Fibroblast of gingiva (primary cell): Measurements from ENCODE around the gene SCAMP4.
"Not testable (repeated sequence)": the region's sequence is repeated elsewhere in the genome, so short reads cannot be mapped to it uniquely, and the experiment has no call there.

Experiments used
- DNase-seq: peaks from one replicate; pipeline ENCODE4 v3.0.0-alpha.2; 2011; ENCODE audit warnings: low read depth

Gene SCAMP4

GRCh38 chr19:1882786-1883692 lies 22.2 kb upstream of the SCAMP4 start:
- DNase-seq: no peak

GRCh38 chr19:1883784-1884183 lies 21.4 kb upstream of the SCAMP4 start:
- no peak for DNase-seq

- no peak for DNase-seq
Observed at GRCh38 chr19:1884291-1884718, 20.9 kb upstream of the SCAMP4 start.

- DNase-seq: no peak
Observed at GRCh38 chr19:1884719-1885334, 20.4 kb upstream of the SCAMP4 start.

- peak; percentile 90 for DNase-seq
Observed at GRCh38 chr19:1885398-1886119, 19.6 kb upstream of the SCAMP4 start, which contains the start of gene ABHD17A. ABHD17A (minus strand) TSS chr19:1885496; CDS start chr19:1881566, 3,930 bp downstream.

- DNase-seq: not testable (repeated sequence)
Observed at GRCh38 chr19:1886360-1886759, 18.8 kb upstream of the SCAMP4 start.

GRCh38 chr19:1888385-1888784 lies 16.8 kb upstream of the SCAMP4 start:
- DNase-seq: no peak

- DNase-seq: no peak
Observed at GRCh38 chr19:1889907-1890306, 15.3 kb upstream of the SCAMP4 start.

GRCh38 chr19:1893791-1894190 lies 11.4 kb upstream of the SCAMP4 start:
- DNase-seq: no peak

- DNase-seq: no peak
Observed at GRCh38 chr19:1896508-1896907, 8.7 kb upstream of the SCAMP4 start.

GRCh38 chr19:1901940-1902404 lies 3.2 kb upstream of the SCAMP4 start:
- no peak for DNase-seq

GRCh38 chr19:1902923-1903322 lies 2.3 kb upstream of the SCAMP4 start:
- no peak for DNase-seq

GRCh38 chr19:1904860-1905109 lies 414 bp upstream of the SCAMP4 start:
- DNase-seq: no peak

GRCh38 chr19:1905863-1906375 lies 720 bp downstream of the SCAMP4 start:
- DNase-seq: no peak

- DNase-seq: no peak
Observed at GRCh38 chr19:1906985-1907562, 1.9 kb downstream of the SCAMP4 start.

- DNase-seq: no peak
Observed at GRCh38 chr19:1907563-1908363, 2.6 kb downstream of the SCAMP4 start.

- no peak for DNase-seq
Observed at GRCh38 chr19:1908364-1908678, 3.1 kb downstream of the SCAMP4 start.

- DNase-seq: no peak
Observed at GRCh38 chr19:1909761-1910080, 4.5 kb downstream of the SCAMP4 start.

- peak; percentile 75 for DNase-seq
Observed at GRCh38 chr19:1910177-1910576, 5.0 kb downstream of the SCAMP4 start.

- no peak for DNase-seq
Observed at GRCh38 chr19:1911098-1911497, 5.9 kb downstream of the SCAMP4 start.

GRCh38 chr19:1911995-1912394 lies 6.8 kb downstream of the SCAMP4 start:
- DNase-seq: no peak
